GM19467 (cell line): ENCODE measurements around the gene PRDM9.
"Not testable (repeated sequence)": the region's sequence is repeated elsewhere in the genome, so short reads cannot be mapped to it uniquely, and the experiment has no call there.

Experiments used
- ATAC-seq: cut with Tn5 transposase; IDR thresholded peaks from one replicate; pipeline ENCODE4 v1.9.1; 2021; ENCODE audit warnings: mild to moderate bottlenecking, moderate library complexity; ENCODE audit not compliant: unreplicated experiment

Gene PRDM9

DNA sequence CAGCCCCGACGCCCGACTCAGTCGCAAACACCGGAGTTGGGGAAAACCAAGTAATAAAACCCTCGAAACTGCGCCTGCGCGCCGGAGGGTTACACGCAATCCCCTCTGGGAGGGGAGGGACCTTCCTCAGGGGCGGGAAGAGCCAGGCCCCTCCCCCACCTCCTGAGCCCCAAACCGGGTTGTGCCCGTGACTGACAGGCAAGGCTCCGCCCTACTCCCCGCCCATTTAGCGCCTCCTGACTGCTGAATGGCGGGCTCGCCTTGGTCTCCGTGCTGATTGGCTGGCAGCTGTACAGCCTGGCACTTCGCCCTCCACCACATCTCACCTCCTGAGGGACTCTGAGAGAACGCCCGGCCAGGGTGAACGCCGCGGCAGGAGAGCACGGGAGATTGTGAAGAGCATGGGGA lies at the start of gene PRDM9:
TSS of gene PRDM9 (plus strand) at position 332 of the 408 bp plus-strand sequence. CDS start 1,425 bp downstream, outside the sequence.
- no peak for ATAC-seq

- no peak for ATAC-seq
Observed at GRCh38 chr5:23457780-23458179, 49.6 kb upstream of the PRDM9 start.

DNA sequence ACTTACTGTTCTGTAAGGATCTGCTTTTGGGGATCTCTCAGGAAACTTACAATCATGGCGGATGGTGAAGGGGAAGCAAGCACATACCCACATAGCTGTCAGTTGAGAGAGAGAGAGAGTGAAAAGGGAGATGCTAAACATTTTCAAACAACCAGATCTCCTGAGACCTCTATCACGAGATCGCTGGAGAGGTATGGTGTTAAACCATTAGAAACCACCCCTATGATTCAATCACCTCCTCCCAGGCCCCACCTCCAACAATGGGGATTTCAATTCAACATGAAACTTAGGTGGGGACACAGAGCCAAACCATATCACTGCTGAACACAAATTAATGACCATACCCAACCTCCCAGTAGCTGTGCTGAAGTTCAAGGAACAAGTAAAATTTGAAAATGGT lies 48.2 kb upstream of the PRDM9 start:
- no peak for ATAC-seq

GRCh38 chr5:23461576-23461975 lies 45.8 kb upstream of the PRDM9 start:
- ATAC-seq = no peak

DNA sequence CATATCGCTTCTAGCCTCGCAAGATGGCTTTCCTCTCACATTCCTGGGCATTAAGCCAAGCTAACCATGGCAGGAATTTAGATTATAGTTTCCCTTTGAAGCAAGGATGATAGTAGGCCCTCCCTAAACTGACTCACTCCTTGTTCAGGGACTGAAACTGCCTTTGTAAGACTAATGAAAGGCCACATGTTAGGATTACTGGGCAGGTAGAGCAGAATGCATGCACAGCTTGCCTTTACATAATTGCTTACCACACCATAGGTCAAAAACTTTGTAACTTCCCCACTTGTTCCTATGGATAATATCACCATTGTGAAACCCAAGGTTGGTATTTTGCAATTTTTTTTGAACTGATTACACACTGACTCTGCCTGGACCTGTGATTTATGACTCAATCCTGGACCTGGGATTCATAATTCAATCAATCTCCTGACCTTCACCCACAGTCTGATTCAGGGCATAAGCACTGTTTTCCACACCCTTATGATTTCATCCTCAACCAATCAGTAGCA lies 41.0 kb upstream of the PRDM9 start:
- no peak for ATAC-seq

GRCh38 chr5:23468658-23469057 lies 38.8 kb upstream of the PRDM9 start:
- ATAC-seq = no peak

DNA sequence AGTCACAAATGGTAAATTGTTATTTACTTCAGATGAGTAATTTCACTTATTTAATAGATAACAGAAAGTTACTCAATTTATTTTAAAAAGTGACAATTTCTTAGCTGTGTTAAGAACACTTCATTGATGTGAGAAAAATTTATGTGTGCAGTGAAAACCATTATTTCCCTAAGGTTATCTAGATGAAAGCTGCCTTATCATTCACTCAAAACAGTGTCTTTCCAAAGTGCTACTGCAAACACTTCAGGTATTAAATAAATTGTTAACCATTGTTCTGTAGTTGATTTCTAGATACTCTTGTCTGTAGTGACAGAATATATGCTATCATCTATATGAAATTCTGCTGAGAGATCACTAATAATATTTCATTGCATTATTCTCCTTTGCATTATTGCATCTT lies 33.5 kb upstream of the PRDM9 start:
- no peak for ATAC-seq

DNA sequence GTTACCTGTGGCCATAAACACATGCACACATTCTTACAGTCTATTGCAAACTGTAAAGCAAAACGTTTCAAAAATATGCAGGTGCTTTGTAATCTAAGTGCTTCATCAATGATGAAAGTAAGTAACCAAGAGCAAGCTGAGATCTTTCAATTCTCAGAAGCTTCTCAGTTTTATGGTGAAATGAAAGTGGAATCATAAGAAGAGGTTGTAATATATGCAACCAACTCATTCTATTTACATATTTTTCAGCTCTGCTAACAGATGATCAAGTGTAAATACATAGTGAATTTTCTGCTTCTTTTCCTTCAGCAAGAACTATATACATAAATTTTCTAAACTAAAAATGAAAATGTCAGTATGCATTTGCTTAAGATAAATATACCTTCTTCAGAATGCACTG lies 33.1 kb upstream of the PRDM9 start:
- no peak for ATAC-seq

GRCh38 chr5:23476580-23476979 lies 30.8 kb upstream of the PRDM9 start:
- ATAC-seq = no peak

DNA sequence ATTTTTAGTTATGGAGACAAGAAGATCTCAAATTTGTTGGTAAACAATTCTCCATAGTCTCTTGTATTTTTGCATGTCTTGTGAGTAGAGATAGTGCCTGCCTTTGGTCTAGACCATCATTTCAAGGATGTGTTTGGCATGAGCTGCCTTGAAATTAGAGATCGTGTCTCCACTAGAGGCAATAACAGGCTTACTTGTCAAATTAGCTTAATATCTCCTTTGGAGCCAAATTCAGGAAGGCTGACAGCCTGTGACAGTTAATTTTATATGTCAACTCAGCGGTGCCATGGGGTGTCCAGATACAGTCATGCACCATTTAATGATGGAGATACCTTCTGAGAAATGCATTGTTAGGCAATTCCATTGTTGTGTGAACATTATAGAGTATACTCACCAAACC lies 24.8 kb upstream of the PRDM9 start:
- no peak for ATAC-seq

GRCh38 chr5:23483090-23483489 lies 24.3 kb upstream of the PRDM9 start:
- no peak for ATAC-seq

DNA sequence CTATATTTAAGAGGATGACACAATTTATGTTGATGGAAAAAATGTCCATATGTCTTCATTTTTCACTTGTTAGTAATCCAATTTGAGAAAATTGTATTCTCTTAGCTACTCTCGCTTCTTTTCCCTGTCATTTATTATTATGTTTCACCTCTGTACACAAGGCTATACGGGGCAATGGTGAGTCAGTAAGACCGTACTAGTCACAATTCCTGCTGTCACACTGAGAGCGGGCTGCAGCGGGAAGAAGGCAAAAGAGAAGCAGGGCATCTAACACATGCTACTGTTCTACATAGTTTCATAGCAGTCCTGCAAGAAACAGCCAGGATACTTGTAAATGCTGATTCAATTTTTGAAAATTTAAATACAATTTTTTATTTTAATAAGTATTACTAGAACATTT lies 23.3 kb upstream of the PRDM9 start:
- no peak for ATAC-seq

DNA sequence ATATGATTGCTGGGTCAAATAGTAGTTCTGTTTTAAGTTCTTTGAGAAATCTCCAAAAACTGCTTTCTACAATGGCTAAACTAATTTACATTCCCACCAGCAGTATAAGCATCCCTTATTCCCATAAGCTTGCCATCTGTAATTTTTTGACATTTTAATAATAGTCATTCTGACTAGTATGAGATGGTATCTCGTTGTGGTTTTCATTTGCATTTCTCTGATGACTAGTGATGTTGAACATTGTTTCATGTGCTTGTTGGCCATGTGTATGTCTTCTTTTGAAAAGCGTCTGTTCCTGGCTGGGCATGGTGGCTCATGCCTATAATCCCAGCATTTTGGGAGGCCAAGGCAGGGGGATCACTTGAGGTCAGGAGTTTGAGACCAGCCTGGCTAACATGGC lies 21.2 kb upstream of the PRDM9 start:
- not testable (repeated sequence) for ATAC-seq

DNA sequence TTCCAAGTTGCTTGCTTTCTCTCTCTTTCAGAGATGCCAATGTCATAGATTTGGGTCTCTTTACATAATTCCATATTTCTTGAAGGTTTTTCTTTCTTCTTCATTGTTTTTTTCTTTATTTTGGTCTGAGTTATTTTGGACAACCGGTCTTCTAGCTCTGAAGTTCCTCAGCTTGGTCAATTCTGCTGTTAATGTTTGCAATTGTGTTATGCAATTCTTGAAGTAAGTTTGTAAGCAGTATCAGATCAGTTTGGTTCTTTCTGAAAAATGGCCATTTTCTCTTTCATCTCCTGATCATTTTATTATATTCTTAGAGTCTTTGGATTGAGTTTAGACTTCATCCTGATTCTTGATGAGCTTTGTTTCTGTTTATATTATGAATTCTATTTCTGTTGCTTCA lies 16.4 kb upstream of the PRDM9 start:
- no peak for ATAC-seq

DNA sequence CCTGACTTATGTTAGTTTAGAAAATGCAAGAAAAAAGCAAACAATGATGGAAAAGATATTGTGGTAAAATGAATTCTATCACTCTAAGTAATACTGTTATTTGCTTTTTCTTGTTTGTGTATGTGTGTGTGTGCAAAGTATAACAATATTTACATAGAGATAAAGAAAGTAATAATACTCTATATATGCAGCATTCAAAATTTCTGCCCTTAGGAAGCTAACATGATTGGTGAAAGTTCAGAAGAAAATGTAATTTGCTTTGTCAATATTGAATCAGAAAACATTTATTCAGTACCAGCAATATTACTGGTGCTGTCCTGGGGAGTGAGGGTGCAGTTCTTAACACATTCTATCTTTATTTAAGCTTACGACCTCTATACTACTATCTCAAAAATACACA lies 12.9 kb upstream of the PRDM9 start:
- no peak for ATAC-seq

- no peak for ATAC-seq
Observed at GRCh38 chr5:23496576-23496975, 10.8 kb upstream of the PRDM9 start.

DNA sequence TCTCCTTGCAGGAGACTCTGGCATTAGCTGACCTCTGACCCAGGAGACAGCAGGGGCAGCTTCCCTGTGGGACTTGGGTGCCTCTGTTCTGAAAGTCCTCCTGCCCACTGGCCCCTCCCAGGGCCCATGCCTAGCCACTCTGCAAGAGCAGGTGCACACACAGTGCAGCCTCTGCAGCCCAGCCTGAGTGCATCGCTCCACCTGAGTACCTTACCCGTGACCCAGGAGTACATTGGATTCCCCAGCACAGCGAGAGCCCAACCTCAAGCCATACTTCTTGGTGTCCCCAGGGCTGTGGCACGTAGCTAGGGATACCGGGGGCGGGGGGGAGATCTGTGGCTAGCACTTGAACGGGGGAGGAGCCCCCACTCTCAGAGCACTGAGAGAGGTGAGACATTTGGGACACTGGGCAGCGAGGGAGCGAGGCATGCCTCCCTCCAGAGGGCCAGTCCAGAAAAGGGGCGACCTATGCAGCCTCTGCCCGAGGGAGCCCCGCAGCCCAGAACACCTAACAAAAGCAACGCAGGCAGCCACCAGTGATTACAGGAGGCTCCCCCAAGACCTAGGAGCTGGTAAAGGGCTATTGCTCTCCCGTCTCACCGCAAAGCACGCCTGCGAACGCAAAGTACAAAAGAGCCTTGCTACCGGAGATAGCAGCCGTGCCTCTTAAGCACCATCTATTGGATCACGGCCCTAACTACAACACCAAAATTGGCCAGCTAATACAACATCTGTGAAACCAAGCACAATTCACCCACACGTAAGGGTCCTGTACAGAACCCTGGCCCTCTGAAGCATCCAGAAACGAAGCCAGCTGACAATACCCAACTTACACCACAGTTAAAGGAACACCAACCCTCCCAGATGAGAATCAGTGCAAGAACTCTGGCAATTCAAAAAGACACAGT lies 826 bp upstream of the PRDM9 start:
- no peak for ATAC-seq

- not testable (repeated sequence) for ATAC-seq
Observed at GRCh38 chr5:23510434-23510833, 3.0 kb downstream of the PRDM9 start.

DNA sequence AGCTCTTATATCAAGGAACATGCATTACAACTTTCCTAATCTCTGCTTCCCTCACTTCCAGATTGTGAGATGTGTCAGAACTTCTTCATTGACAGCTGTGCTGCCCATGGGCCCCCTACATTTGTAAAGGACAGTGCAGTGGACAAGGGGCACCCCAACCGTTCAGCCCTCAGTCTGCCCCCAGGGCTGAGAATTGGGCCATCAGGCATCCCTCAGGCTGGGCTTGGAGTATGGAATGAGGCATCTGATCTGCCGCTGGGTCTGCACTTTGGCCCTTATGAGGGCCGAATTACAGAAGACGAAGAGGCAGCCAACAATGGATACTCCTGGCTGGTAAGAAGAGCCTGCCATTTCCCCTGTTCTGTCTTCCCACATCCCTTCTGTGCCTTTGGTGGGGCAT lies 15.1 kb downstream of the PRDM9 start:
- no peak for ATAC-seq

GRCh38 chr5:23523031-23523430 lies 15.6 kb downstream of the PRDM9 start:
- no peak for ATAC-seq

- ATAC-seq = no peak
Observed at GRCh38 chr5:23523998-23524397, 16.6 kb downstream of the PRDM9 start.

DNA sequence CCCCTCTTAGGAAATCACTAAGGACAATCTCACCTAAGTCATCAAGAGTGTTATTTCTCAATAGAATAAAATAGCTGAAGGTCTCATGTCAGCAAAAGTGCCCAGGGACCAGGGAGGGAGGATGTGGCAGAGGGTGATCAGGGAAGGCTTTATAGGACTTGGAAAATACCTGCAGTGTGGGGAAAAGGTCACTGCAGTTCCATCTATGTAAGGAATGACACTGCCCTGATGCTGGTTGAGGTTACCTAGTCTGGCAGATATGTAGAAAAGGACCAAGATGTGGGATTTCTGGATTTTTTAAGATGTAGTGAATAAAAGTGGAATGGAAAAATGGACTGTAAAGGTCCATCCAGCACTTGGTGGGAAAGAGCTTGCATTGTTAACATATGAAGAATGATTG lies 18.3 kb downstream of the PRDM9 start:
- ATAC-seq = no peak

DNA sequence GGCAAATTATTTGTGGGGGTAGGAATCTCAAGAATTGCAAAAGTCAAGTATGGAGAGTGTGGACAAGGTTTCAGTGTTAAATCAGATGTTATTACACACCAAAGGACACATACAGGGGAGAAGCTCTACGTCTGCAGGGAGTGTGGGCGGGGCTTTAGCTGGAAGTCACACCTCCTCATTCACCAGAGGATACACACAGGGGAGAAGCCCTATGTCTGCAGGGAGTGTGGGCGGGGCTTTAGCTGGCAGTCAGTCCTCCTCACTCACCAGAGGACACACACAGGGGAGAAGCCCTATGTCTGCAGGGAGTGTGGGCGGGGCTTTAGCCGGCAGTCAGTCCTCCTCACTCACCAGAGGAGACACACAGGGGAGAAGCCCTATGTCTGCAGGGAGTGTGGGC lies 19.2 kb downstream of the PRDM9 start:
- ATAC-seq = not testable (repeated sequence)
